Measurements from ENCODE around the gene EBLN2.
"Not testable (repeated sequence)": the region's sequence is repeated elsewhere in the genome, so short reads cannot be mapped to it uniquely, and the experiment has no call there.

EBLN2 gene

DNA sequence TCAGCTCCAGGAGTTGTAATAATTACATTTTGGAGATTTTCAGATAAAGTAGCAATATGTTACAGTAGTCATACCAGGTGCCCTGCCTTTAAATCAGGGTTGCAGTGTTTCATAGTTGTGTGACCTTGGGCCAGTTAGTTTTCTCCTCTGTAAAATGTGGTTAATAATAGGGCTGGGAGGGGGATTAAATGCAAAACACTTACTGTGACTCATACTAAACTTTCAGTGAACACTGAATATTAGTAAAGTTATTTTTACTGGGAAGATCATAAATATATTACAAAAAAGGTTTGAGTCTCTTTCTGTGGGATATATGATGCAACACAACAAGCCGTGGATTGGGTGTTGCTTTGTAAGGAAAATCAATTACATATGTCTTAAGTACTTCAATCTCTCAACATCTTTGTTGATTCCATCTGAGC lies 1.1 kb upstream of the EBLN2 start:
- no peak for DNase-seq (ENCODE audit: low spot score)

GRCh38 chr3:73066243-73066642 lies 4.8 kb downstream of the EBLN2 start:
- DNase-seq (ENCODE audit: low spot score) = not testable (repeated sequence)

- no peak for DNase-seq (ENCODE audit: low spot score)
These were observed 7.0 kb downstream of the EBLN2 start for GRCh38 chr3:73068419-73068818.

- no peak for DNase-seq (ENCODE audit: low spot score)
These were observed 7.7 kb downstream of the EBLN2 start for GRCh38 chr3:73069187-73069586.

GRCh38 chr3:73069775-73070444 lies 8.5 kb downstream of the EBLN2 start:
- DNase-seq (ENCODE audit: low spot score) = no peak

DNA sequence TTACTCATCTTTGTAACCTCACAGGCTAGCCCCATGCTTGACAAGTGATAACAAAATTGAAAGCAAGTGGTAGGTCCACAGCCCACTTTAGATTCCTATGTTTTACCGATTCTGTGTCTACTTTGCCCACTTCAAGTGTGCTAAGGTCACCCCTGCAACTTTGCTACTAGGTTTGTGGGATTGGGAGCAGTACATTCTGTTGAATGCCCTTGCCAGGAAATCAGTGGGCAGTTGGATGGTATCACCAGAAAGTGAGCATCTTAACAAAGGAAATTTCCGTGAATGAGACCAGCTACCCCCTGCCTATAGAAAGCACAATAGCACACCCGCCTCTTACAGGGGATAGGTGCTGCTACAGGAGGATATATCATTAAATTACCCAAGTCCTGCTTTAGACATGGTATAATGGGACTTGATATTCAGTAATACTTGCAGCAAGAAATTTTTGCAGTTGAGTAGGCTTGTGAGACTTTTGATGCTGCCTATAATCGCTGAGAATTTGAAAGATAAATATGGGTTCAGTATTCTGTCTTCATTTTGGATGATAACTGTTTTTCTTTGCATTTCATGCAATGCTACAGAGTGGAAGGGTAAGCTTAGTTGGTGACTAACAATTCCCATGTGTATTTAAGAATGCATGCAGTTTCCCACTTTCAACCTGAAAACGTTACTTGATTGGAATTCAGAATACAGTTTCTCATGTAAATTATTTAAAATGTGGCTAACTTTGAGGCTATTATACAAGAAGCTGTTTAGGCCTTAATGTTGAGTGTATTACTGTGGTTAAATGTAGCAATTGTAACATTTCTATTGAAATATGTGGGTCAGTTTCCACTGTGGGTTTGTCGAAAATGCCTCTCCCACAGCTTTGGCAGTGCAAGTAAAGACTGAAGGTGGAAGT lies 9.5 kb downstream of the EBLN2 start:
- no peak for DNase-seq (ENCODE audit: low spot score)

GRCh38 chr3:73071952-73072351 lies 10.5 kb downstream of the EBLN2 start:
- no peak for DNase-seq (ENCODE audit: low spot score)

DNA sequence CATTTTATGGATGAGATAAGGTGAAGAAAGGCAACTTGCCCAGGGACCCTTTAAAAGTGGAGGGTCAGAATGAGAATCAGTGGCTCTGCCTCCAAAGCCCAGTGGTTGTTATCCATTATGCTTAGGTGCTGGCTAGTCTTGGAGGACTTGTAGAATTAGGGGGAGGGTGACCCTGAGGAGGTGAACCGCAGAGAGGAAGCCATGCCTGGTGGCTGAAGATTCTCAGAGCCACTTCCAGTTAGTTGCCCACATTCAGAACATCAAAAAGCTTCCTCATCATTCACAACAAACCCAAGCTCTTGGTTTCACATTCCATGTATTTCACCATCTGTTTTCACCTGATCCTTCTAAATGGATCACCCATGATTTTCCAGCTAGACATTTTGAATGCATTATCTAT lies 11.2 kb downstream of the EBLN2 start:
- DNase-seq (ENCODE audit: low spot score) = no peak

DNA sequence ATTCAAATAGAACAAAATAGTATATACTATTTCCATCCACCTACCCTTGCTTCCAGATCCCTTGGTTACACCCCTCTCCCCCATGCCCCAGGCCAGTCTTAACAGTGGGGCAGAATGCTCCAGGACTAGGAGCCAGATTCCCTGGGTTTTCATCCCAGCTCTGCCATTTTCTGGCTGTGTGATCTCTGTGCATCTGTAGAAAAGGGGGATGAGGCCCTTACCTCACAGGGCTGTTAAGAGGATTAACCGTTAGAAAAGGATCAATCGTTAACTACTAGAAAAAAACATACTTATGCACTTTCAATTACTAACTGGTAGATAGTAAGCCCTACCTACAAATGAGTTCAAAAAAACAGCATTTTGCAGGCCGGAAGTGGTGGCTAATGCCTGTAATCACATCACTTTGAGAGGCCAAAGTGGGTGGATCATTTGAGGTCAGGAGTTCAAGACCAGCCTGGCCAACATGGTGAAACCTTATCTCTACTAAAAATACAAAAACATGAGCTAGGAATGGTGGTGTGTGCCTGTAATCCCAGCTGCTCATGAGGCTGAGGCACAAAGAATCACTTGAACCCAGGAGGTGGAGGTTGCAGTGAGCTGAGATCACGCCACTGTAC lies 11.7 kb downstream of the EBLN2 start:
- no peak for DNase-seq (ENCODE audit: low spot score)

DNA sequence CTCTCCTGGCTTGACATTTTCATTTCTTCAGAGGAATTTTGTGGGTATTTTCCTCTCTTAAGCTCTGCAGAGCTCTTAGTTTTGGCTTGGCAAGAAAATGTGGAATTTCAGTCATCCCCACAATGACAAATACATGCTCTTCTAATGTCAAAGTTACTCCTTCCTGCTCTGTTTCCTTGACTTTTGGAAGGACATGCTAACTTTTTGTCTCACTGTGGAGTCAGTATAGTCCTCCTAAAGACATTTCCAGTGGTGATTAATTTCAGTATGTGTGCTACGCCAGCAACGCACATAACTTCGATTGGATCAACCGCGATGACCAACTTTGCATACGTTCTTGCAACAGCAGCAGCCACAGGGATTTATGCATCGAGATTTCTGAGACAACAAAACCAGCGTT lies 13.3 kb downstream of the EBLN2 start:
- DNase-seq (ENCODE audit: low spot score) = no peak

GRCh38 chr3:73080216-73080966 lies 18.9 kb downstream of the EBLN2 start:
- no peak for DNase-seq (ENCODE audit: low spot score)

DNA sequence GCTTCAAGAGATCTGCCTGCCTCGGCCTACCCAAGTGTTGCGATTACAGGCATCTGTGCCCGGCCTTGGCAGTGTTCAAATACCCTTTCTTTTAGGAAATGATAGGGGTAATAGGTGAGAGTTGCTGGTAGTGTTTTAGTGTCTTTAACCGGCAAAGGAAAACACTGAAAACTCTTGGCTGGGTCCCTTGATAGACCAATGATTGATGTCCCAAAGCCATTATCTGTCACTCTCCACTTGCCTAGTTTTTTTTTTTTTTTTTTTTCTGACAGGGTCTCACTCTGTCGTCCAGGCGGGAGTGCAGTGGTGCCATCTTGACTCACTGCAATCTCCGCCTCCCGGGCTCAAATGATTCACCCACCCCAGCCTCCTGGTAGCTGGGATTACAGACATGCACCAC lies 19.7 kb downstream of the EBLN2 start:
- no peak for DNase-seq (ENCODE audit: low spot score)

DNA sequence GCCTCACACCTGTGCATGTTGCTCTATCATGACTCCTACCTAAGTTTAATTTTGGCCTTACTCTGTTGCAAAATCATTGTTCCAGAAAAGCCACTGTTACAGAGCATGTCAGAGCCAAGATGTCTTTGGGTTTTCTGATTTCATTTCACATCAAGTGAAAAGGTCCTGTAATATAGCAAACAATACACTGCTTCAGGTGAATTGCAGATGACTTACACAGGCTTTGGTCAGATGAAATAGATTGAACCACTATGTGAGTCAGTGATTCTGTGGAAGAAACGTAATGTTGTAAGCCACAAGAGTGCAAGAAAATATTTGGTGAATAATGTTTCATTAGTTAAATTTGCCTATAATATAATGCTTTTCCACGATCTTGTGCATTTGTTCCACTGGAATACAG lies 22.7 kb downstream of the EBLN2 start:
- DNase-seq (ENCODE audit: low spot score) = no peak

DNA sequence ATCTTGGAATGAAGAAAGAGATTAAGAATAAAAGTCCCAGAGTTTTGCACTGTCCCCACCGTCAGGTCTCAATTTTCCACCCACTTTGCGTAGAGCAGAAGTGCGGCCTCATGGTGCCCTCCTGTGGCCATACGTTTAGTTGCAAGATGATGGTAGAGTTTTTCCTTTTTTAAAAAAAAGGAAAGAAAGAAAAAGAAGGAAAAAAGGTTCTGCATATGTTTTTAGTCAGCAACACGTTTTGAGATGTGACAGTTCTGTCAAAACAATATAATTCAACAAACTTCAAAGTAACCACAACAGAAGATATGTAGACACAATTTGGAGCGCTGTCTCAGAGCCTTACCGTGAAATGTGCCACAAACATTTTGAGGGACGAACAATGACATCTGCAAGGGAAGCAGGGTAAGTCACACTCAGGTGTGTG lies 24.6 kb downstream of the EBLN2 start:
- DNase-seq (ENCODE audit: low spot score) = peak; percentile 28

DNA sequence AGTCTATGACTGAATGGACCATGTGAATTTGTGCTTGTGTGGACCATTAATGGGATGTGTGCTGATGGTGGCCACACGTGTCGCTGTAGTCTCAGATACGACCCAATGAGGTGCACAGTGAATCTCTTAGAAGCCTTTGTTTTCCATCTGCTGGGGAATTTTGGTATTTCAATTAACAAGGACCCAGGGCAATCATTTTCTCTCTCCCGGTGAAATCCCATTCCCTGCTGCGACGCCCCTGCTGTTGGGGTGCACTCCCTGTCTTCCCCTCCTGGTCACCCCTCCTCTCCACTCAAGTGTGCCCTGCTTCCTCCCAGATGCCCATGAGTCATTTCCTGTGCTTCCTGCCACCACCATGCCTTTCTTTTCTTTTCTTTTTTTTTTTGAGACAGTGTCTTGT lies 32.7 kb downstream of the EBLN2 start:
- peak; percentile 32 for DNase-seq (ENCODE audit: low spot score)

GRCh38 chr3:73094951-73095350 lies 33.5 kb downstream of the EBLN2 start:
- no peak for DNase-seq (ENCODE audit: low spot score)

- no peak for DNase-seq (ENCODE audit: low spot score)
These were observed 34.7 kb downstream of the EBLN2 start for GRCh38 chr3:73096169-73096568.

GRCh38 chr3:73098026-73098425 lies 36.6 kb downstream of the EBLN2 start:
- no peak for DNase-seq (ENCODE audit: low spot score)

DNA sequence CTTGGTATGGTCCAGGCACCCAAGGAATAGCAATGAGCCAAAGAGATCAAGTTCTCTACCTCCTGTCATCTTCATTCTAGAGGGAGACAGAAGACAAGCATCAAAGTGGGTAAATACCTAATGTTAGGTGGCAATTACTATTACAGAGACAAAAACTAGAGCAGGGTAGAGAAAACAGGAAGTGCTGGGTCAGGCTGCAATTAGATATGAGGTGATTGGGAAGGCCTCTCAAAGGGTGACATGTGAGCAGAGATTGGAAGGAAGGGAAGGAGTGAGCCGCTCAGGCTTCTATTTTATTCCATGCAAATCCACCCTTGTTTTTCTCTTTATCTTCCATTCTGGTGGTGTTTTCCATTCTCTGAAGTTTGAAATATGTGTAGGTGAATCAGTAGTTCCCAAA lies 37.4 kb downstream of the EBLN2 start:
- DNase-seq (ENCODE audit: low spot score) = no peak

GRCh38 chr3:73100741-73101559 lies 39.5 kb downstream of the EBLN2 start:
- DNase-seq (ENCODE audit: low spot score) = peak; percentile 74

DNA sequence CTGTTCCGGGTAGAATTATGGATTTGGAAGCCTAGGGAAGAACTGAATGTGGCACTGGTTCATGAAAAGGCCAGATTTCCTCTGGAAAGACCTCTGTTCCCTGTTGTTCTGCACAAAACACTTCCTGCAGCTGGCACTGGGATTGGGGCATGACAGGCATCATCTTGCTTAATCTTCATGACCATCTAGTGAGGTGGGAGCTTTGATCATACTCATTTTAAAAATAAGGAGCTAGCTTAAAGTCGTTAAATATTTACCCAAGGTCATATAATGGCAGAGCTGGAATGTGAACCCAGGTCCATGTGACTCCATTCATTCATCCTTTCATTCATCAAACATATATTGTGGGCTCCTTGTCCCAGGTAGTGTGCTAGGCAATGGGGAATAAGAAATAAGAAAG lies 40.4 kb downstream of the EBLN2 start:
- DNase-seq (ENCODE audit: low spot score) = peak; percentile 11

All from SW480 (cell line).